GM12878 (cell line): ENCODE measurements around the gene USO1.

ENCODE experiments used
- FOXK2 ChIP-seq: fragments of 450-650 bp; IDR thresholded peaks from 2 replicates; pipeline ENCODE4 v1.6.1; 2017; ENCODE audit warnings: mild to moderate bottlenecking, moderate library complexity
- IKZF1 ChIP-seq: fragments of 450-650 bp; conservative IDR thresholded peaks from 2 replicates; pipeline ENCODE4 v1.6.1; 2017; ENCODE audit warnings: antibody characterized with exemption, mild to moderate bottlenecking
- MTA3 ChIP-seq: IDR thresholded peaks from 2 replicates; pipeline ENCODE4 v1.6.1; 2012; ENCODE audit warnings: low read length, inconsistent platforms, borderline replicate concordance
- RFX5 ChIP-seq: IDR thresholded peaks from 2 replicates; pipeline ENCODE4 v1.6.1; 2011; ENCODE audit warnings: low read depth, low read length, improper control_type of control experiment
- TF ChIP-seq, protein P1 (sequence below): IDR thresholded peaks from 2 replicates; pipeline ENCODE4 v1.6.1; 2012; ENCODE audit warnings: low read depth, low read length, improper control_type of control experiment
- TF ChIP-seq, protein P2 (sequence below): IDR thresholded peaks from 2 replicates; pipeline ENCODE4 v1.6.1; 2012; ENCODE audit warnings: mild to moderate bottlenecking, low read depth, low read length
- TF ChIP-seq, protein P3 (sequence below): fragments of 450-650 bp; IDR thresholded peaks from 2 replicates; pipeline ENCODE4 v1.6.1; 2017; ENCODE audit warnings: antibody characterized with exemption, mild to moderate bottlenecking, moderate library complexity
- TF ChIP-seq, protein P4 (sequence below): IDR thresholded peaks from 2 replicates; pipeline ENCODE4 v1.6.1; 2011; ENCODE audit warnings: low read depth, low read length, improper control_type of control experiment, borderline replicate concordance

DNA sequence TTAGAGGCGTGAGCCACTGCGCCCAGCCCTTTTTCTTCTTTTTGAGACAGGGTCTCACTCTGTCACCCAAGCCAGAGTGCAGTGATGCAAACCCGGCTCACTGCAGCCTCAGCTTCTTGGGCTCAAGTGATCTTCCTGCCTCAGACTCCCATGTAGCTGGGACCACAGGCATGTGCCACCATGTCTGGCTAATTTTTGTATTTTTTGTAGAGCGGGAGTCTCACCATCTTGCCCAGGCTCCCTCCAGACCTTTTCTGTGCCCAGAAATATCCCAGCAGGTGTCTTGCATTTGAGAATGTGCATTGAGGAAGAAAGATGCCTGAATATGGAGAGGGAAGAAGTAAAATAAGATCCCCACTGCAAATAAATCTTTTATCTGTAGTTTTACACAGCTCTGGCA is 119.2 kb downstream of the USO1 start:
- TF ChIP-seq, protein P1, sequence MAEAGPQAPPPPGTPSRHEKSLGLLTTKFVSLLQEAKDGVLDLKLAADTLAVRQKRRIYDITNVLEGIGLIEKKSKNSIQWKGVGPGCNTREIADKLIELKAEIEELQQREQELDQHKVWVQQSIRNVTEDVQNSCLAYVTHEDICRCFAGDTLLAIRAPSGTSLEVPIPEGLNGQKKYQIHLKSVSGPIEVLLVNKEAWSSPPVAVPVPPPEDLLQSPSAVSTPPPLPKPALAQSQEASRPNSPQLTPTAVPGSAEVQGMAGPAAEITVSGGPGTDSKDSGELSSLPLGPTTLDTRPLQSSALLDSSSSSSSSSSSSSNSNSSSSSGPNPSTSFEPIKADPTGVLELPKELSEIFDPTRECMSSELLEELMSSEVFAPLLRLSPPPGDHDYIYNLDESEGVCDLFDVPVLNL, result no peak
- TF ChIP-seq FOXK2, result no peak
- TF ChIP-seq, protein P2, sequence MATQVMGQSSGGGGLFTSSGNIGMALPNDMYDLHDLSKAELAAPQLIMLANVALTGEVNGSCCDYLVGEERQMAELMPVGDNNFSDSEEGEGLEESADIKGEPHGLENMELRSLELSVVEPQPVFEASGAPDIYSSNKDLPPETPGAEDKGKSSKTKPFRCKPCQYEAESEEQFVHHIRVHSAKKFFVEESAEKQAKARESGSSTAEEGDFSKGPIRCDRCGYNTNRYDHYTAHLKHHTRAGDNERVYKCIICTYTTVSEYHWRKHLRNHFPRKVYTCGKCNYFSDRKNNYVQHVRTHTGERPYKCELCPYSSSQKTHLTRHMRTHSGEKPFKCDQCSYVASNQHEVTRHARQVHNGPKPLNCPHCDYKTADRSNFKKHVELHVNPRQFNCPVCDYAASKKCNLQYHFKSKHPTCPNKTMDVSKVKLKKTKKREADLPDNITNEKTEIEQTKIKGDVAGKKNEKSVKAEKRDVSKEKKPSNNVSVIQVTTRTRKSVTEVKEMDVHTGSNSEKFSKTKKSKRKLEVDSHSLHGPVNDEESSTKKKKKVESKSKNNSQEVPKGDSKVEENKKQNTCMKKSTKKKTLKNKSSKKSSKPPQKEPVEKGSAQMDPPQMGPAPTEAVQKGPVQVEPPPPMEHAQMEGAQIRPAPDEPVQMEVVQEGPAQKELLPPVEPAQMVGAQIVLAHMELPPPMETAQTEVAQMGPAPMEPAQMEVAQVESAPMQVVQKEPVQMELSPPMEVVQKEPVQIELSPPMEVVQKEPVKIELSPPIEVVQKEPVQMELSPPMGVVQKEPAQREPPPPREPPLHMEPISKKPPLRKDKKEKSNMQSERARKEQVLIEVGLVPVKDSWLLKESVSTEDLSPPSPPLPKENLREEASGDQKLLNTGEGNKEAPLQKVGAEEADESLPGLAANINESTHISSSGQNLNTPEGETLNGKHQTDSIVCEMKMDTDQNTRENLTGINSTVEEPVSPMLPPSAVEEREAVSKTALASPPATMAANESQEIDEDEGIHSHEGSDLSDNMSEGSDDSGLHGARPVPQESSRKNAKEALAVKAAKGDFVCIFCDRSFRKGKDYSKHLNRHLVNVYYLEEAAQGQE, result no peak
- no peak for TF ChIP-seq RFX5
- no peak for TF ChIP-seq IKZF1
- no peak for TF ChIP-seq MTA3
- TF ChIP-seq, protein P3, sequence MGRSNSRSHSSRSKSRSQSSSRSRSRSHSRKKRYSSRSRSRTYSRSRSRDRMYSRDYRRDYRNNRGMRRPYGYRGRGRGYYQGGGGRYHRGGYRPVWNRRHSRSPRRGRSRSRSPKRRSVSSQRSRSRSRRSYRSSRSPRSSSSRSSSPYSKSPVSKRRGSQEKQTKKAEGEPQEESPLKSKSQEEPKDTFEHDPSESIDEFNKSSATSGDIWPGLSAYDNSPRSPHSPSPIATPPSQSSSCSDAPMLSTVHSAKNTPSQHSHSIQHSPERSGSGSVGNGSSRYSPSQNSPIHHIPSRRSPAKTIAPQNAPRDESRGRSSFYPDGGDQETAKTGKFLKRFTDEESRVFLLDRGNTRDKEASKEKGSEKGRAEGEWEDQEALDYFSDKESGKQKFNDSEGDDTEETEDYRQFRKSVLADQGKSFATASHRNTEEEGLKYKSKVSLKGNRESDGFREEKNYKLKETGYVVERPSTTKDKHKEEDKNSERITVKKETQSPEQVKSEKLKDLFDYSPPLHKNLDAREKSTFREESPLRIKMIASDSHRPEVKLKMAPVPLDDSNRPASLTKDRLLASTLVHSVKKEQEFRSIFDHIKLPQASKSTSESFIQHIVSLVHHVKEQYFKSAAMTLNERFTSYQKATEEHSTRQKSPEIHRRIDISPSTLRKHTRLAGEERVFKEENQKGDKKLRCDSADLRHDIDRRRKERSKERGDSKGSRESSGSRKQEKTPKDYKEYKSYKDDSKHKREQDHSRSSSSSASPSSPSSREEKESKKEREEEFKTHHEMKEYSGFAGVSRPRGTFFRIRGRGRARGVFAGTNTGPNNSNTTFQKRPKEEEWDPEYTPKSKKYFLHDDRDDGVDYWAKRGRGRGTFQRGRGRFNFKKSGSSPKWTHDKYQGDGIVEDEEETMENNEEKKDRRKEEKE, result no peak
- TF ChIP-seq, protein P4, sequence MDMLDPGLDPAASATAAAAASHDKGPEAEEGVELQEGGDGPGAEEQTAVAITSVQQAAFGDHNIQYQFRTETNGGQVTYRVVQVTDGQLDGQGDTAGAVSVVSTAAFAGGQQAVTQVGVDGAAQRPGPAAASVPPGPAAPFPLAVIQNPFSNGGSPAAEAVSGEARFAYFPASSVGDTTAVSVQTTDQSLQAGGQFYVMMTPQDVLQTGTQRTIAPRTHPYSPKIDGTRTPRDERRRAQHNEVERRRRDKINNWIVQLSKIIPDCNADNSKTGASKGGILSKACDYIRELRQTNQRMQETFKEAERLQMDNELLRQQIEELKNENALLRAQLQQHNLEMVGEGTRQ, result no peak
